Measurements from ENCODE around the gene ETFB. TPM values are rescaled to one million over a fixed set of nuclear protein-coding genes. Genes with fewer than 3 reads are reported as not detected.

Gene ETFB
- total and polyA plus RNA-seq, 10 of the 15 experiments (the other 5 are each of a cell fraction or from before 2014, with no cell fraction given), result 15.1 to 166 (median 87.8) TPM

DNA sequence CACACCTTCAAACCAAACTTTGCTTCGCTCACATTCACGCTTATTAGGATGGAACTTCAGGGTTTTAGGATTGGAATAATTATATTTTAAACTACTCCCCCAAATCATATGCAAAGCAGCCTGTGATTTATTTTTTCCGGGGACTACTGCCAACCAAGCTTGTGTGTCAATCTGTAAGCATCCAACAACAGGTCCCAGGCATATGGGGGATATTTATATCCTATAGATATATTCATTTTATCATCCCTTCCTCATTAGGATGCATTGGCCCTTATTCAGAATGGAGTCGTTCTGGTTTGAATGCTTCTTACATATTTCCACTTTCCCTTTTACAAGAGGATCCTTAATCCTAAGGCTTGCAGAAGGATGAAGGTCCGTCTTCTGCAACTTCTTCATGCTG lies 33.0 kb upstream of the ETFB start (continued):
- TF ChIP-seq, protein P1, sequence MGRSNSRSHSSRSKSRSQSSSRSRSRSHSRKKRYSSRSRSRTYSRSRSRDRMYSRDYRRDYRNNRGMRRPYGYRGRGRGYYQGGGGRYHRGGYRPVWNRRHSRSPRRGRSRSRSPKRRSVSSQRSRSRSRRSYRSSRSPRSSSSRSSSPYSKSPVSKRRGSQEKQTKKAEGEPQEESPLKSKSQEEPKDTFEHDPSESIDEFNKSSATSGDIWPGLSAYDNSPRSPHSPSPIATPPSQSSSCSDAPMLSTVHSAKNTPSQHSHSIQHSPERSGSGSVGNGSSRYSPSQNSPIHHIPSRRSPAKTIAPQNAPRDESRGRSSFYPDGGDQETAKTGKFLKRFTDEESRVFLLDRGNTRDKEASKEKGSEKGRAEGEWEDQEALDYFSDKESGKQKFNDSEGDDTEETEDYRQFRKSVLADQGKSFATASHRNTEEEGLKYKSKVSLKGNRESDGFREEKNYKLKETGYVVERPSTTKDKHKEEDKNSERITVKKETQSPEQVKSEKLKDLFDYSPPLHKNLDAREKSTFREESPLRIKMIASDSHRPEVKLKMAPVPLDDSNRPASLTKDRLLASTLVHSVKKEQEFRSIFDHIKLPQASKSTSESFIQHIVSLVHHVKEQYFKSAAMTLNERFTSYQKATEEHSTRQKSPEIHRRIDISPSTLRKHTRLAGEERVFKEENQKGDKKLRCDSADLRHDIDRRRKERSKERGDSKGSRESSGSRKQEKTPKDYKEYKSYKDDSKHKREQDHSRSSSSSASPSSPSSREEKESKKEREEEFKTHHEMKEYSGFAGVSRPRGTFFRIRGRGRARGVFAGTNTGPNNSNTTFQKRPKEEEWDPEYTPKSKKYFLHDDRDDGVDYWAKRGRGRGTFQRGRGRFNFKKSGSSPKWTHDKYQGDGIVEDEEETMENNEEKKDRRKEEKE (IDR thresholded peaks at IDR 0.05), result no peak
- TF ChIP-seq NFXL1 (IDR thresholded peaks at IDR 0.05; ENCODE audit: borderline replicate concordance), result no peak
- no peak for TF ChIP-seq NFYB (IDR thresholded peaks at IDR 0.05; ENCODE audit: insufficient read depth, low read depth, low read length)
- TF ChIP-seq, protein P2, sequence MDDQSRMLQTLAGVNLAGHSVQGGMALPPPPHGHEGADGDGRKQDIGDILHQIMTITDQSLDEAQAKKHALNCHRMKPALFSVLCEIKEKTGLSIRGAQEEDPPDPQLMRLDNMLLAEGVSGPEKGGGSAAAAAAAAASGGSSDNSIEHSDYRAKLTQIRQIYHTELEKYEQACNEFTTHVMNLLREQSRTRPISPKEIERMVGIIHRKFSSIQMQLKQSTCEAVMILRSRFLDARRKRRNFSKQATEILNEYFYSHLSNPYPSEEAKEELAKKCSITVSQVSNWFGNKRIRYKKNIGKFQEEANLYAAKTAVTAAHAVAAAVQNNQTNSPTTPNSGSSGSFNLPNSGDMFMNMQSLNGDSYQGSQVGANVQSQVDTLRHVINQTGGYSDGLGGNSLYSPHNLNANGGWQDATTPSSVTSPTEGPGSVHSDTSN (IDR thresholded peaks at IDR 0.05; ENCODE audit: insufficient replicate concordance, low read depth, low read length), result no peak
- TF ChIP-seq, protein P3, sequence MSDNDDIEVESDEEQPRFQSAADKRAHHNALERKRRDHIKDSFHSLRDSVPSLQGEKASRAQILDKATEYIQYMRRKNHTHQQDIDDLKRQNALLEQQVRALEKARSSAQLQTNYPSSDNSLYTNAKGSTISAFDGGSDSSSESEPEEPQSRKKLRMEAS (IDR thresholded peaks at IDR 0.05; ENCODE audit: low read depth, low read length), result no peak

DNA sequence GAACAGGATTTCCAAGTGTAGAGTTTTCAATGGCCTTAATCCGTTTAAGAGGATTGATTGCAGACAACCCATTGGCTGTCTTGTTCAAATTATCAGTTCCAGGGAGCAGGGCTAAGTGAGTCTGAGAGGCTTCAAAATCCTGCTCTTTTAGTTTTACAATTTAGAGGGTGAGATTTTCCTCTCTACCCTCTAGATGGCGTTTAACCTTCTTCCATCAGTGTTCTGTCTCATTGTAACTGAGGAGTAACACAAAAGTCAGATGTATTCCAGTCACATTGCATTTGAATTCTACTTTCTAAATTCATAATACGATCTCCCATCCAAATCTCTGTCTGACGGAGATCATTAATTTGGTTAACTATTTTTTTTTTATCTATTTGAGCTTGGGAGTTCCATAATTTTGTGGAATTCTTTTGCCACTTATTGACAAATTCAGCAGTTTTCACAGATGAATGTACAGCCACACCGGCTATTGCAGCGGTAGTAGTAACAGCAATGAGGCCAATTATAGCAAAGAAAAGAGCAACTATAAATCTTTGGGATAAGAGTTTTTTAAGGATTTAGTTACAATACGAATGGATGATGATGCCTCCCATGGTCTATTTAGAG lies 32.0 kb upstream of the ETFB start:
- in situ Hi-C loops (cut with MboI), result loop anchor here (25.0 kb wide), 1 partner anchor 1139 kb away; the partner anchor contains the start of gene ZNF808
- Histone ChIP-seq H3K36me3 (ENCODE audit: control insufficient read depth in 2 of 2, insufficient read depth in 2 of 2, low read length in 1 of 2) (no peaks in the 10 kb centered on the region), H3K27me3 (replicated peaks in 1 of 2; ENCODE audit: control insufficient read depth in 2 of 2, insufficient read depth in 2 of 2, low read length in 1 of 2) (no peaks in the 10 kb centered on the region), H3K4me3 (no peak overlapping the region), H3K9ac (ENCODE audit: control insufficient read depth, insufficient read depth, low read length) (no peak overlapping the region), H3K4me1 (ENCODE audit: control insufficient read depth, insufficient read depth, low read length) (peaks cover 14% of the 10 kb centered on the region), H3K4me2 (ENCODE audit: control insufficient read depth, insufficient read depth) (no peak overlapping the region), H4K20me1 (ENCODE audit: control insufficient read depth, insufficient read depth) (no peaks in the 10 kb centered on the region), H3K27ac (ENCODE audit: control insufficient read depth, insufficient read depth) (no peak overlapping the region), H3K79me2 (ENCODE audit: control insufficient read depth, insufficient read depth, low read length) (peaks cover 5% of the 10 kb centered on the region), H2AFZ (ENCODE audit: control insufficient read depth, low read depth, low read length) (no peak overlapping the region), H3K9me3 (replicated peaks; ENCODE audit: control insufficient read depth, insufficient read depth, low read length) (peaks cover 7% of the 10 kb centered on the region)
- ChIA-PET CTCF (interaction anchor here (0.7 to 6.0 kb wide), 22 partner anchors 10 to 264 kb away, joined by 3 to 49 read pairs (median 4); partner anchors contain the start of genes CLDND2, SIGLEC10 and VSIG10L), POLR2A (interaction anchor here (1.2 kb wide), 1 partner anchor 33 kb away, joined by 3 read pairs; no protein-coding TSS in a partner anchor), RAD21 (ENCODE audit: unreplicated experiment) (interaction anchor here (1.1 to 2.2 kb wide), 4 partner anchors 10 to 306 kb away, joined by 3 to 6 read pairs (median 4); partner anchors contain the start of gene SIGLEC10), SMC1A (ENCODE audit: uncharacterized antibody, unreplicated experiment) (interaction anchor here (0.6 to 6.6 kb wide), 7 partner anchors 19 to 966 kb away, joined by 3 to 43 read pairs (median 3); partner anchors contain the start of genes MYBPC2, NKG7 and SIGLEC10)
- 43% methylated on average over 7 of the region's 7 CpGs for WGBS (ENCODE audit: insufficient coverage, insufficient replicate concordance, low lambda C conversion rate, missing lambda C conversion rate)
- FAIRE-seq (peak; percentile 75), ATAC-seq (no peak), DNase-seq (ENCODE audit: low read depth, low spot score) (no peak)
- intact Hi-C loops (cut with micrococcal nuclease; ENCODE audit: unreplicated experiment), result loop anchor here (1.0 kb wide), 1 partner anchor 59 kb away; no protein-coding TSS in a partner anchor
- BruUV-seq (replicated peaks), result no TSS peak
- TF ChIP-seq, protein P4, sequence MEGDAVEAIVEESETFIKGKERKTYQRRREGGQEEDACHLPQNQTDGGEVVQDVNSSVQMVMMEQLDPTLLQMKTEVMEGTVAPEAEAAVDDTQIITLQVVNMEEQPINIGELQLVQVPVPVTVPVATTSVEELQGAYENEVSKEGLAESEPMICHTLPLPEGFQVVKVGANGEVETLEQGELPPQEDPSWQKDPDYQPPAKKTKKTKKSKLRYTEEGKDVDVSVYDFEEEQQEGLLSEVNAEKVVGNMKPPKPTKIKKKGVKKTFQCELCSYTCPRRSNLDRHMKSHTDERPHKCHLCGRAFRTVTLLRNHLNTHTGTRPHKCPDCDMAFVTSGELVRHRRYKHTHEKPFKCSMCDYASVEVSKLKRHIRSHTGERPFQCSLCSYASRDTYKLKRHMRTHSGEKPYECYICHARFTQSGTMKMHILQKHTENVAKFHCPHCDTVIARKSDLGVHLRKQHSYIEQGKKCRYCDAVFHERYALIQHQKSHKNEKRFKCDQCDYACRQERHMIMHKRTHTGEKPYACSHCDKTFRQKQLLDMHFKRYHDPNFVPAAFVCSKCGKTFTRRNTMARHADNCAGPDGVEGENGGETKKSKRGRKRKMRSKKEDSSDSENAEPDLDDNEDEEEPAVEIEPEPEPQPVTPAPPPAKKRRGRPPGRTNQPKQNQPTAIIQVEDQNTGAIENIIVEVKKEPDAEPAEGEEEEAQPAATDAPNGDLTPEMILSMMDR (IDR thresholded peaks at IDR 0.05 in 2 of 3, conservative IDR thresholded peaks at IDR 0.05 in 1 of 3; ENCODE audit: control insufficient read depth in 2 of 3, extremely low read depth in 1 of 3, insufficient read depth in 1 of 3, low read depth in 3 of 3, low read length in 3 of 3), result peak; percentile 58 to 67 (median 65)
- TF ChIP-seq, protein P5, sequence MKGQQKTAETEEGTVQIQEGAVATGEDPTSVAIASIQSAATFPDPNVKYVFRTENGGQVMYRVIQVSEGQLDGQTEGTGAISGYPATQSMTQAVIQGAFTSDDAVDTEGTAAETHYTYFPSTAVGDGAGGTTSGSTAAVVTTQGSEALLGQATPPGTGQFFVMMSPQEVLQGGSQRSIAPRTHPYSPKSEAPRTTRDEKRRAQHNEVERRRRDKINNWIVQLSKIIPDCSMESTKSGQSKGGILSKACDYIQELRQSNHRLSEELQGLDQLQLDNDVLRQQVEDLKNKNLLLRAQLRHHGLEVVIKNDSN (IDR thresholded peaks at IDR 0.05; ENCODE audit: borderline replicate concordance, extremely low read length, insufficient read depth, low read depth, low read length), result no peak
